GM18508 (cell line): ENCODE data around the gene SPANXC.
"Not testable (repeated sequence)": the region's sequence is repeated elsewhere in the genome, so short reads cannot be mapped to it uniquely, and the experiment has no call there.

Experiments
- ATAC-seq: cut with Tn5 transposase; IDR thresholded peaks from one replicate; pipeline ENCODE4 v1.9.1; 2021; ENCODE audit warnings: moderate number of reproducible peaks; ENCODE audit not compliant: insufficient read depth, unreplicated experiment

SPANXC gene

GRCh38 chrX:141242417-141242816, at the start of gene SPANXC:
SPANXC (minus strand) TSS chrX:141242517; CDS start chrX:141242457, 60 bp downstream.
- not testable (repeated sequence) for ATAC-seq

GRCh38 chrX:141279476-141279875, 37.2 kb upstream of the SPANXC start:
- no peak for ATAC-seq

DNA sequence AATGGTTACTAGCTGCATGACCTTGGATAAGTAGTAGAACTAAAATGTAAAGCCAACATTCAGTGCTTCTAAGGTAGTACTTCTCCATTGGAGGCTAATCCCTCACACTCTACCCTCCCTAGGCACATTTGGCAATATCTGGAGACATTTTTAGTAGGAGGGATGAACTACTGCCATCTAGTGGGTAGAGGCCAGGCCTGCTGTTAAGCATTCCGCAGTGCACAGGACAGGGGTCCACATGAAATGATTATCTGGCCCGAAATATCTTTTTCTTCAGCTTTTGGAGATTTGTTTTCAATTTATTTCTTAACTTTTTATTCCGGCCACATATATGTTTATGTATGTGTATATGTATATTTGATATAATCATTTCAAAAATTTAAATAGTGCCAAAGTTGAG, 36.0 kb upstream of the SPANXC start:
- ATAC-seq = no peak

DNA sequence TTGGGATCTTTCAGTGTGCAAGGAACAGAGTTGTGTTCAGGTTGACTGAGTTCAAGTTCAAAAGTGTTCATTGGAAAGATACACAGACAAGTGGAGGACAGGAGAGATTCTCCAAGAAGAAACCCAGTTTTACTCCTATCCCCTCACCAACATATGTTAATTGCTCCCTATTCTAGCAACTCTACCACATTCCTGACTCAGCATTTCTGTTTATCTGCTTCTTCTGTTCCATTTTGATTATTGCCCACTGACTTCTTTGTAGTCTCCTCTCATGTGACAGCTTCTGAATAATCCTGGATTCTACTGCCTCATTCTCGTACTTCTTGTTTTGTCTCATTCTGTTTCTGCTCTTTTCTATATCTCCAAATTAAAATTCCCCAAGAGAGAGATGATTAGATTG, 15.8 kb upstream of the SPANXC start:
- no peak for ATAC-seq

DNA sequence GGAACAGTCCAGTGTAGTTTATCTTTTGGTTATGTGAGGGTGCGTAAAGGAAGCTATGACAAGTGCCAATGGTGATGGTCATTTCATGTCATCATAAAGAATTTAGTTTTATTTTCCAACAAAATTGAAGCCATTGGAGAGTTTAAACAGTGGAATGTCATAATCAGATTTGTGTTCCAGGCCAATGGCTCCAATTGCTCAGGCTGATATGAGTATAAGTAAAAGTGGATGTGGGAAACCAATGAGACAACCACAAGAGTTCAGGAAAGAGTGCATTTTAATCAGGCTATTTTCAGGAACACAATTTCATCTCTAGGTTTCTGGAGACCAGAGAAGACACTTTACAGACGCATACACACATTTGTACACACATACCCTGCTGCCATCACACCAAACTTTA, 20.7 kb downstream of the SPANXC start:
- ATAC-seq = no peak

- no peak for ATAC-seq
Measured at GRCh38 chrX:141220342-141221008, 21.8 kb downstream of the SPANXC start.

- ATAC-seq = no peak
Measured at GRCh38 chrX:141214196-141214595, 28.1 kb downstream of the SPANXC start.

DNA sequence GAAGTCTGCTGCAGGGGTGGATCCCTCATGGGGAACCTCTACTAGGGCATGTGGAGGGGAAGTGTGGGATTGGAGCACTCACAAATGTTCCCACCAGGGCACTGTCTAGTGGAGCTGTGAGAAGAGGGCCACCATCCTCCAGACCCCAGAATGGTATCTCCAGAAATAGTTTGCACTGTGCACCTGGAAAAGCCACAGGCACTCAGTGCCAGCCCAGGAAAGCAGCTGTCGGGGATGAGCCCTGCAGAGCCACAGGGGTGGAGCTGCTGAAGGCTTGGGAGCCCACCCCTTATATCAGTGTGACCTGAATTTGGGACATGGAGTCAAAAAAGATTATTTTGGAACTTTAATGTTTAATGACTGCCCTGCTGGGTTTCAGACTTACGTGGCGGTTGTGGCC, 40.4 kb downstream of the SPANXC start:
- ATAC-seq = no peak
